A673 (cell line): ENCODE data around the gene LSR.

Source experiments
- EZH2 ChIP-seq: fragments of 200-600 bp; sonication (generic); IDR thresholded peaks from 2 replicates; pipeline ENCODE4 v1.6.1; 2017; ENCODE audit warnings: borderline replicate concordance, low read depth, mild to moderate bottlenecking, mixed read lengths, antibody characterized with exemption, low read length; ENCODE audit not compliant: poor library complexity, severe bottlenecking
- TF ChIP-seq, protein P1 (sequence below): fragments of 300-800, 200-600 bp; sonication (generic); conservative IDR thresholded peaks from 2 replicates; pipeline ENCODE4 v1.5.1; 2017; ENCODE audit warnings: low read depth, mild to moderate bottlenecking, antibody characterized with exemption, low read length, moderate library complexity, mixed read lengths

GRCh38 chr19:35307931-35308330 is 59.1 kb downstream of the LSR start:
- TF ChIP-seq, protein P1, sequence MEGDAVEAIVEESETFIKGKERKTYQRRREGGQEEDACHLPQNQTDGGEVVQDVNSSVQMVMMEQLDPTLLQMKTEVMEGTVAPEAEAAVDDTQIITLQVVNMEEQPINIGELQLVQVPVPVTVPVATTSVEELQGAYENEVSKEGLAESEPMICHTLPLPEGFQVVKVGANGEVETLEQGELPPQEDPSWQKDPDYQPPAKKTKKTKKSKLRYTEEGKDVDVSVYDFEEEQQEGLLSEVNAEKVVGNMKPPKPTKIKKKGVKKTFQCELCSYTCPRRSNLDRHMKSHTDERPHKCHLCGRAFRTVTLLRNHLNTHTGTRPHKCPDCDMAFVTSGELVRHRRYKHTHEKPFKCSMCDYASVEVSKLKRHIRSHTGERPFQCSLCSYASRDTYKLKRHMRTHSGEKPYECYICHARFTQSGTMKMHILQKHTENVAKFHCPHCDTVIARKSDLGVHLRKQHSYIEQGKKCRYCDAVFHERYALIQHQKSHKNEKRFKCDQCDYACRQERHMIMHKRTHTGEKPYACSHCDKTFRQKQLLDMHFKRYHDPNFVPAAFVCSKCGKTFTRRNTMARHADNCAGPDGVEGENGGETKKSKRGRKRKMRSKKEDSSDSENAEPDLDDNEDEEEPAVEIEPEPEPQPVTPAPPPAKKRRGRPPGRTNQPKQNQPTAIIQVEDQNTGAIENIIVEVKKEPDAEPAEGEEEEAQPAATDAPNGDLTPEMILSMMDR, result no peak
- TF ChIP-seq EZH2, result no peak
